ENCODE results near the gene ARHGEF4. TPM values are rescaled to one million over a fixed set of nuclear protein-coding genes. Genes with fewer than 3 reads are reported as not detected.

Gene ARHGEF4
- total RNA-seq, 1 experiment from 2014 or later: 0.80 TPM

DNA sequence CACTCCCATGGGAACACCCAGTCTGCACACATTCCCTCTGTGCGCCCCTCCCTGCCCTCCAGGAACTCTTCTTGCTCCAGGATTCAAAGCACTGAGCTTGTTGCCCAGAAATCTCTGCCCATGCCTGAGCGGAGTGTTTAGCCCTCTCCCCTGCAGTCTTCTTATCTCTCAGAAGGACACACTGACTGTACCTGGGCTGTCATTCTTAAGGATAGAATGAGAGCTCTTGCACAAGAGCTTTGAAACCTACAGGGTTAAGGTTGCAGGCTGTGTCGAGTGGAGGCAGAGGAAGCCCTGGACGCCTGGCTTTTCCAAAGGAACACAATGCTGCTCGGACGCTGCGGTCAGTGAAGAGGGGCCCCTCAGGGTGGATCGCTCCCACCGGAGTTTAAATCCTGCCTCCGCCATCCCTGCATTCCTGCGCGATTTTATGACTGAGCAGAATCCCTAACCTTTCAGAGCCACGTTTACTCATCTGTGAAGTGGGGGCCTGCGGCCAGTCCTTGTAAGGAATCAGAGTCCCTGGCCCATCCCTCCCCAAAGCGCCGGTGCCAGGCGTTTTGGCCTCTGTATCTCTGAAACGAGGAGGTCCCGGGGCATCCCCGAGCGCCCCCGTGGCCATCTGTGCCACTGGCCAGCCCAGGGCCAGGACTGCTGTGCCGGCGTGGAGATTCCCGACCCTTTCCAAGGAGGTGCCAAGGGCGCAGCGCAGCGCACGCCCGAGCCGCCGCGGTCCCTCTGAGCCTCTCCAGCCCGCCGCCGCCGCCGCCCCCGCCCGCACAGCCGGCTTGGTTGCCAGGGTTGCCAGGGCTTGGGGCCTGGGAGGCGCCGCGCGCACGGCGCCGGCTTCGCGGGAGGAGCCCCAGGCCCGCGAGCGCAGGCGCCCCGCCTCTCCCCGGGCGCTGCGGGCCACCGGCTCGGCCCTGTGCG is 197.7 kb downstream of the ARHGEF4 start:
- ChIA-PET CTCF (no interaction called here), POLR2A (no interaction called here)
- Histone ChIP-seq H3K9me3 (ENCODE audit: control insufficient read depth, insufficient read depth, low read depth, low read length) (no peaks in the 10 kb centered on the region), H3K27me3 (ENCODE audit: control insufficient read depth, insufficient read depth, low read length) (no peaks in the 10 kb centered on the region), H3K27ac (ENCODE audit: low read length) (no peak overlapping the region), H3K4me1 (ENCODE audit: control insufficient read depth, insufficient read depth, low read length) (no peaks in the 10 kb centered on the region), H3K4me3 (ENCODE audit: low read depth in 2 of 2, low read length in 2 of 2) (peak overlapping the region in 1 of 2 experiments; percentile 9; a peak in 1 of 4 replicates), H3K36me3 (ENCODE audit: control insufficient read depth, insufficient read depth, low read length) (no peaks in the 10 kb centered on the region)
- peak; percentile 38; the same call in 1 of the 2 replicates for ATAC-seq
- no peak for TF ChIP-seq SIN3A (IDR thresholded peaks at IDR 0.05; ENCODE audit: borderline replicate concordance, insufficient read depth, low read depth, low read length)
- TF ChIP-seq TCF7L2 (IDR thresholded peaks at IDR 0.05; ENCODE audit: low read depth, low read length): no peak
- TF ChIP-seq, protein P1, sequence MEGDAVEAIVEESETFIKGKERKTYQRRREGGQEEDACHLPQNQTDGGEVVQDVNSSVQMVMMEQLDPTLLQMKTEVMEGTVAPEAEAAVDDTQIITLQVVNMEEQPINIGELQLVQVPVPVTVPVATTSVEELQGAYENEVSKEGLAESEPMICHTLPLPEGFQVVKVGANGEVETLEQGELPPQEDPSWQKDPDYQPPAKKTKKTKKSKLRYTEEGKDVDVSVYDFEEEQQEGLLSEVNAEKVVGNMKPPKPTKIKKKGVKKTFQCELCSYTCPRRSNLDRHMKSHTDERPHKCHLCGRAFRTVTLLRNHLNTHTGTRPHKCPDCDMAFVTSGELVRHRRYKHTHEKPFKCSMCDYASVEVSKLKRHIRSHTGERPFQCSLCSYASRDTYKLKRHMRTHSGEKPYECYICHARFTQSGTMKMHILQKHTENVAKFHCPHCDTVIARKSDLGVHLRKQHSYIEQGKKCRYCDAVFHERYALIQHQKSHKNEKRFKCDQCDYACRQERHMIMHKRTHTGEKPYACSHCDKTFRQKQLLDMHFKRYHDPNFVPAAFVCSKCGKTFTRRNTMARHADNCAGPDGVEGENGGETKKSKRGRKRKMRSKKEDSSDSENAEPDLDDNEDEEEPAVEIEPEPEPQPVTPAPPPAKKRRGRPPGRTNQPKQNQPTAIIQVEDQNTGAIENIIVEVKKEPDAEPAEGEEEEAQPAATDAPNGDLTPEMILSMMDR (IDR thresholded peaks at IDR 0.05): no peak
- TF ChIP-seq, protein P2, sequence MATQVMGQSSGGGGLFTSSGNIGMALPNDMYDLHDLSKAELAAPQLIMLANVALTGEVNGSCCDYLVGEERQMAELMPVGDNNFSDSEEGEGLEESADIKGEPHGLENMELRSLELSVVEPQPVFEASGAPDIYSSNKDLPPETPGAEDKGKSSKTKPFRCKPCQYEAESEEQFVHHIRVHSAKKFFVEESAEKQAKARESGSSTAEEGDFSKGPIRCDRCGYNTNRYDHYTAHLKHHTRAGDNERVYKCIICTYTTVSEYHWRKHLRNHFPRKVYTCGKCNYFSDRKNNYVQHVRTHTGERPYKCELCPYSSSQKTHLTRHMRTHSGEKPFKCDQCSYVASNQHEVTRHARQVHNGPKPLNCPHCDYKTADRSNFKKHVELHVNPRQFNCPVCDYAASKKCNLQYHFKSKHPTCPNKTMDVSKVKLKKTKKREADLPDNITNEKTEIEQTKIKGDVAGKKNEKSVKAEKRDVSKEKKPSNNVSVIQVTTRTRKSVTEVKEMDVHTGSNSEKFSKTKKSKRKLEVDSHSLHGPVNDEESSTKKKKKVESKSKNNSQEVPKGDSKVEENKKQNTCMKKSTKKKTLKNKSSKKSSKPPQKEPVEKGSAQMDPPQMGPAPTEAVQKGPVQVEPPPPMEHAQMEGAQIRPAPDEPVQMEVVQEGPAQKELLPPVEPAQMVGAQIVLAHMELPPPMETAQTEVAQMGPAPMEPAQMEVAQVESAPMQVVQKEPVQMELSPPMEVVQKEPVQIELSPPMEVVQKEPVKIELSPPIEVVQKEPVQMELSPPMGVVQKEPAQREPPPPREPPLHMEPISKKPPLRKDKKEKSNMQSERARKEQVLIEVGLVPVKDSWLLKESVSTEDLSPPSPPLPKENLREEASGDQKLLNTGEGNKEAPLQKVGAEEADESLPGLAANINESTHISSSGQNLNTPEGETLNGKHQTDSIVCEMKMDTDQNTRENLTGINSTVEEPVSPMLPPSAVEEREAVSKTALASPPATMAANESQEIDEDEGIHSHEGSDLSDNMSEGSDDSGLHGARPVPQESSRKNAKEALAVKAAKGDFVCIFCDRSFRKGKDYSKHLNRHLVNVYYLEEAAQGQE (IDR thresholded peaks at IDR 0.05; ENCODE audit: insufficient read depth in 1 of 2, low read depth in 2 of 2, low read length in 1 of 2): no peak
- TF ChIP-seq POLR2AphosphoS5 (IDR thresholded peaks at IDR 0.05; ENCODE audit: low read depth, low read length): no peak
- in situ Hi-C loops (cut with HindIII; ENCODE audit: low pct_unique_long_range_greater_than_20kb, low sequenced_read_pairs): no loop called here
- DNase-seq (ENCODE audit: low read depth, low spot score): no peak
- BruUV-seq (replicated peaks): no TSS peak
- intact Hi-C loops (cut with micrococcal nuclease; ENCODE audit: unreplicated experiment): no loop called here

GRCh38 chr2:131035112-131035825 is 198.6 kb downstream of the ARHGEF4 start:
- BruUV-seq (replicated peaks): no TSS peak
- no peaks in the 10 kb centered on the region for H3K36me3 ChIP-seq (ENCODE audit: control insufficient read depth, insufficient read depth, low read length)
- H3K4me3 ChIP-seq (ENCODE audit: low read depth in 2 of 2, low read length in 2 of 2): peak overlapping the region in 1 of 2 experiments; percentile 18; a peak in 1 of 4 replicates
- H3K4me1 ChIP-seq (ENCODE audit: control insufficient read depth, insufficient read depth, low read length): no peaks in the 10 kb centered on the region
- H3K9me3 ChIP-seq (ENCODE audit: control insufficient read depth, insufficient read depth, low read depth, low read length): no peaks in the 10 kb centered on the region
- no peak for ATAC-seq
- DNase-seq (ENCODE audit: low read depth, low spot score): no peak
- H3K27ac ChIP-seq (ENCODE audit: low read length): no peak overlapping the region
- POLR2A ChIA-PET: no interaction called here
- no peaks in the 10 kb centered on the region for H3K27me3 ChIP-seq (ENCODE audit: control insufficient read depth, insufficient read depth, low read length)
- intact Hi-C loops (cut with micrococcal nuclease; ENCODE audit: unreplicated experiment): no loop called here
- in situ Hi-C loops (cut with HindIII; ENCODE audit: low pct_unique_long_range_greater_than_20kb, low sequenced_read_pairs): no loop called here
- CTCF ChIA-PET: no interaction called here
- TF ChIP-seq SIN3A (IDR thresholded peaks at IDR 0.05; ENCODE audit: borderline replicate concordance, insufficient read depth, low read depth, low read length) (no peak), POLR2AphosphoS5 (IDR thresholded peaks at IDR 0.05; ENCODE audit: low read depth, low read length) (no peak)
- TF ChIP-seq, protein P1 (IDR thresholded peaks at IDR 0.05): no peak
